Measurements from ENCODE around the gene SERTAD4.
A peak's percentile ranks its signal among the peaks of the same experiment; 100 is the strongest.
"Not testable (repeated sequence)": the region's sequence is repeated elsewhere in the genome, so short reads cannot be mapped to it uniquely, and the experiment has no call there.

SERTAD4 gene

GRCh38 chr1:210265392-210265955 is 32.9 kb downstream of the SERTAD4 start:
- H3K4me3 ChIP-seq (ENCODE audit: low read depth, low read length); H2AK5ac ChIP-seq (ENCODE audit: low read length); H3K36me3 ChIP-seq (ENCODE audit: control insufficient read depth in 1 of 2, insufficient read depth in 2 of 2, low read length in 2 of 2); H2BK120ac ChIP-seq (ENCODE audit: insufficient read depth, low read length, poor library complexity); H3K14ac ChIP-seq (ENCODE audit: low read length); H4K12ac ChIP-seq (ENCODE audit: low read depth, low read length); H4K91ac ChIP-seq (ENCODE audit: low read depth, low read length); H2AFZ ChIP-seq (ENCODE audit: insufficient read depth, low read length, poor library complexity); H3K9me3 ChIP-seq (ENCODE audit: insufficient read depth, low read depth, low read length); H3K4me2 ChIP-seq (ENCODE audit: low read length); H3K79me2 ChIP-seq (ENCODE audit: control insufficient read depth, insufficient read depth, low read length, poor library complexity); H3K23ac ChIP-seq (ENCODE audit: low read length); H3K4ac ChIP-seq (ENCODE audit: low read depth, low read length); H3K27me3 ChIP-seq (ENCODE audit: insufficient read depth, low read length); H3K9ac ChIP-seq (ENCODE audit: low read length); H2BK12ac ChIP-seq (ENCODE audit: low read length); H4K8ac ChIP-seq (ENCODE audit: low read depth, low read length); H3K18ac ChIP-seq (ENCODE audit: low read length): not testable (repeated sequence)
- Histone ChIP-seq H2BK5ac (ENCODE audit: low read depth, low read length, poor library complexity) (peak overlapping the region; percentile 60), H3K79me1 (ENCODE audit: low read length) (peaks cover 32% of the 10 kb centered on the region), H3K4me1 (ENCODE audit: control insufficient read depth in 1 of 2, insufficient read depth in 2 of 2, low read length in 2 of 2) (peaks cover 20 to 32% of the 10 kb centered on the region in 2 experiments), H3K27ac (ENCODE audit: low read depth, low read length) (peak overlapping the region; percentile 67)
- WGBS (ENCODE audit: extremely low coverage, insufficient coverage, insufficient read length) = no CpG with 5 or more reads among the region's 4 CpGs
- peak; percentile 81 to 95 for DNase-seq

GRCh38 chr1:210269981-210270380 is 37.4 kb downstream of the SERTAD4 start:
- H4K12ac ChIP-seq (ENCODE audit: low read depth, low read length) = no peak overlapping the region
- no peak overlapping the region for H2AFZ ChIP-seq (ENCODE audit: insufficient read depth, low read length, poor library complexity)

GRCh38 chr1:210272666-210273065 is 40.1 kb downstream of the SERTAD4 start:
- Histone ChIP-seq H3K4me3 (ENCODE audit: low read depth, low read length) (no peak overlapping the region), H3K27me3 (ENCODE audit: insufficient read depth, low read length) (no peaks in the 10 kb centered on the region), H3K4me2 (ENCODE audit: low read length) (peak overlapping the region; percentile 18), H2AK5ac (ENCODE audit: low read length) (no peak overlapping the region), H2BK12ac (ENCODE audit: low read length) (peak overlapping the region; percentile 89), H2AFZ (ENCODE audit: insufficient read depth, low read length, poor library complexity) (no peak overlapping the region), H3K4ac (ENCODE audit: low read depth, low read length) (no peak overlapping the region), H3K18ac (ENCODE audit: low read length) (peak overlapping the region; percentile 14), H2BK120ac (ENCODE audit: insufficient read depth, low read length, poor library complexity) (peak overlapping the region; percentile 76), H3K14ac (ENCODE audit: low read length) (peak overlapping the region; percentile 33), H3K9me3 (ENCODE audit: insufficient read depth, low read depth, low read length) (no peaks in the 10 kb centered on the region), H3K23ac (ENCODE audit: low read length) (no peak overlapping the region), H3K79me1 (ENCODE audit: low read length) (peaks cover 18% of the 10 kb centered on the region), H3K36me3 (ENCODE audit: control insufficient read depth in 1 of 2, insufficient read depth in 2 of 2, low read length in 2 of 2) (no peaks in the 10 kb centered on the region), H3K79me2 (ENCODE audit: control insufficient read depth, insufficient read depth, low read length, poor library complexity) (no peaks in the 10 kb centered on the region), H2BK5ac (ENCODE audit: low read depth, low read length, poor library complexity) (peak overlapping the region; percentile 97), H3K4me1 (ENCODE audit: control insufficient read depth in 1 of 2, insufficient read depth in 2 of 2, low read length in 2 of 2) (peaks cover 17 to 20% of the 10 kb centered on the region in 2 experiments), H4K91ac (ENCODE audit: low read depth, low read length) (peak overlapping the region; percentile 80), H4K12ac (ENCODE audit: low read depth, low read length) (no peak overlapping the region), H3K27ac (ENCODE audit: low read depth, low read length) (peak overlapping the region; percentile 92), H4K8ac (ENCODE audit: low read depth, low read length) (peak overlapping the region; percentile 21), H3K9ac (ENCODE audit: low read length) (no peak overlapping the region)
- peak; percentile 90 to 91 for DNase-seq
- WGBS (ENCODE audit: extremely low coverage, insufficient coverage, insufficient read length) = no CpG with 5 or more reads among the region's 6 CpGs

More at GRCh38 chr1:210269981-210270380, 37.4 kb downstream of the SERTAD4 start:
- Histone ChIP-seq H3K79me2 (ENCODE audit: control insufficient read depth, insufficient read depth, low read length, poor library complexity) (no peaks in the 10 kb centered on the region), H3K4ac (ENCODE audit: low read depth, low read length) (no peak overlapping the region), H3K14ac (ENCODE audit: low read length) (no peak overlapping the region), H3K27me3 (ENCODE audit: insufficient read depth, low read length) (no peaks in the 10 kb centered on the region), H3K18ac (ENCODE audit: low read length) (no peak overlapping the region), H2BK5ac (ENCODE audit: low read depth, low read length, poor library complexity) (no peak overlapping the region), H3K4me2 (ENCODE audit: low read length) (no peak overlapping the region), H3K36me3 (ENCODE audit: control insufficient read depth in 1 of 2, insufficient read depth in 2 of 2, low read length in 2 of 2) (no peaks in the 10 kb centered on the region), H3K9me3 (ENCODE audit: insufficient read depth, low read depth, low read length) (no peaks in the 10 kb centered on the region), H3K4me1 (ENCODE audit: control insufficient read depth in 1 of 2, insufficient read depth in 2 of 2, low read length in 2 of 2) (peaks cover 19 to 26% of the 10 kb centered on the region in 2 experiments), H4K91ac (ENCODE audit: low read depth, low read length) (peak overlapping the region; percentile 49), H3K79me1 (ENCODE audit: low read length) (peaks cover 28% of the 10 kb centered on the region), H3K23ac (ENCODE audit: low read length) (no peak overlapping the region), H3K9ac (ENCODE audit: low read length) (no peak overlapping the region), H2AK5ac (ENCODE audit: low read length) (no peak overlapping the region), H4K8ac (ENCODE audit: low read depth, low read length) (peak overlapping the region; percentile 23), H2BK12ac (ENCODE audit: low read length) (peak overlapping the region; percentile 13), H2BK120ac (ENCODE audit: insufficient read depth, low read length, poor library complexity) (peak overlapping the region; percentile 33), H3K4me3 (ENCODE audit: low read depth, low read length) (no peak overlapping the region), H3K27ac (ENCODE audit: low read depth, low read length) (no peak overlapping the region)
- WGBS (ENCODE audit: extremely low coverage, insufficient coverage, insufficient read length) = no CpG with 5 or more reads among the region's 4 CpGs
- peak; percentile 81 to 90 for DNase-seq

- H2BK5ac ChIP-seq (ENCODE audit: low read depth, low read length, poor library complexity) = no peak overlapping the region
- H3K23ac ChIP-seq (ENCODE audit: low read length) = no peak overlapping the region
- H2AFZ ChIP-seq (ENCODE audit: insufficient read depth, low read length, poor library complexity) = no peak overlapping the region
- no peak overlapping the region for H3K14ac ChIP-seq (ENCODE audit: low read length)
- H3K4me1 ChIP-seq (ENCODE audit: control insufficient read depth in 1 of 2, insufficient read depth in 2 of 2, low read length in 2 of 2) = no peaks in the 10 kb centered on the region
- no peak overlapping the region for H3K18ac ChIP-seq (ENCODE audit: low read length)
- no peak overlapping the region for H4K8ac ChIP-seq (ENCODE audit: low read depth, low read length)
- H3K27me3 ChIP-seq (ENCODE audit: insufficient read depth, low read length) = no peaks in the 10 kb centered on the region
- peaks cover 3% of the 10 kb centered on the region for H3K79me1 ChIP-seq (ENCODE audit: low read length)
- no peak overlapping the region for H3K27ac ChIP-seq (ENCODE audit: low read depth, low read length)
- no peak overlapping the region for H4K91ac ChIP-seq (ENCODE audit: low read depth, low read length)
- no peaks in the 10 kb centered on the region for H3K79me2 ChIP-seq (ENCODE audit: control insufficient read depth, insufficient read depth, low read length, poor library complexity)
- DNase-seq = peak in 1 of 2 donors; percentile 27
- H2BK12ac ChIP-seq (ENCODE audit: low read length) = no peak overlapping the region
- no peak overlapping the region for H3K4ac ChIP-seq (ENCODE audit: low read depth, low read length)
- no peak overlapping the region for H3K4me2 ChIP-seq (ENCODE audit: low read length)
- no peak overlapping the region for H4K12ac ChIP-seq (ENCODE audit: low read depth, low read length)
- H3K9ac ChIP-seq (ENCODE audit: low read length) = no peak overlapping the region
- no CpG with 5 or more reads among the region's 5 CpGs for WGBS (ENCODE audit: extremely low coverage, insufficient coverage, insufficient read length)
- H2AK5ac ChIP-seq (ENCODE audit: low read length) = no peak overlapping the region
- H3K36me3 ChIP-seq (ENCODE audit: control insufficient read depth in 1 of 2, insufficient read depth in 2 of 2, low read length in 2 of 2) = no peaks in the 10 kb centered on the region
- H3K9me3 ChIP-seq (ENCODE audit: insufficient read depth, low read depth, low read length) = peaks cover 8% of the 10 kb centered on the region
- H2BK120ac ChIP-seq (ENCODE audit: insufficient read depth, low read length, poor library complexity) = no peak overlapping the region
- no peak overlapping the region for H3K4me3 ChIP-seq (ENCODE audit: low read depth, low read length)
These were observed 47.6 kb downstream of the SERTAD4 start for GRCh38 chr1:210280221-210280620.
